A172 (cell line): ENCODE measurements around the gene BPIFA1. TPM values are rescaled to one million over a fixed set of nuclear protein-coding genes. Genes with fewer than 3 reads are reported as not detected.

ENCODE experiments used
- DNase-seq: peaks from one replicate; pipeline ENCODE4 v3.0.0-alpha.2; 2015; ENCODE audit warnings: low spot score
- total RNA-seq: library from RNA; depleted of rRNA; stranded (reverse); fragments of >200 nt; shearing (Covaris generic); gene quantifications from 2 replicates; pipeline ENCODE4 v1.2.3, GENCODE V29; 2014

BPIFA1 gene
- total RNA-seq, 1 experiment from 2014 or later = not detected

- no peak for DNase-seq
Measured at GRCh38 chr20:33239979-33240736, 4.4 kb downstream of the BPIFA1 start.

GRCh38 chr20:33240923-33241322, 5.1 kb downstream of the BPIFA1 start:
- no peak for DNase-seq

- DNase-seq = no peak
Measured at GRCh38 chr20:33242319-33243100, 6.7 kb downstream of the BPIFA1 start.

GRCh38 chr20:33246077-33246476, 10.3 kb downstream of the BPIFA1 start:
- no peak for DNase-seq

- no peak for DNase-seq
Measured at GRCh38 chr20:33249456-33249855, 13.7 kb downstream of the BPIFA1 start.

- no peak for DNase-seq
Measured at GRCh38 chr20:33250666-33251065, 14.9 kb downstream of the BPIFA1 start.

- DNase-seq = no peak
Measured at GRCh38 chr20:33251496-33251895, 15.7 kb downstream of the BPIFA1 start.

GRCh38 chr20:33252460-33252859, 16.7 kb downstream of the BPIFA1 start:
- DNase-seq = no peak

GRCh38 chr20:33255005-33255404, 19.2 kb downstream of the BPIFA1 start:
- no peak for DNase-seq

GRCh38 chr20:33257237-33257636, 21.4 kb downstream of the BPIFA1 start:
- DNase-seq = no peak

GRCh38 chr20:33259371-33259770, 23.6 kb downstream of the BPIFA1 start:
- DNase-seq = no peak

- DNase-seq = no peak
Measured at GRCh38 chr20:33261465-33261864, 25.7 kb downstream of the BPIFA1 start.

GRCh38 chr20:33262658-33263065, 26.9 kb downstream of the BPIFA1 start:
- peak; percentile 57 for DNase-seq

- DNase-seq = no peak
Measured at GRCh38 chr20:33263784-33264183, 28.0 kb downstream of the BPIFA1 start.

GRCh38 chr20:33267701-33268100, 31.9 kb downstream of the BPIFA1 start:
- DNase-seq = no peak

- DNase-seq = no peak
Measured at GRCh38 chr20:33272155-33272873, 36.5 kb downstream of the BPIFA1 start.

GRCh38 chr20:33273117-33273851, 37.5 kb downstream of the BPIFA1 start:
- DNase-seq = no peak

- DNase-seq = no peak
Measured at GRCh38 chr20:33275215-33275614, 39.4 kb downstream of the BPIFA1 start.

- DNase-seq = no peak
Measured at GRCh38 chr20:33275871-33276270, 40.1 kb downstream of the BPIFA1 start.

GRCh38 chr20:33276303-33277113, 40.7 kb downstream of the BPIFA1 start:
- DNase-seq = no peak
